Fibroblast of the aortic adventitia (primary cell): ENCODE data around the gene HERC5. TPM values are rescaled to one million over a fixed set of nuclear protein-coding genes. Genes with fewer than 3 reads are reported as not detected.

Source experiments
- DNase-seq: peaks from one replicate; pipeline ENCODE4 v3.0.0-alpha.2; 2010; ENCODE audit warnings: low read depth
- H3K4me3 ChIP-seq: 2 replicates; pipeline ENCODE4 v1.5.1; 2011; ENCODE audit warnings: low read depth, mild to moderate bottlenecking, control low read depth, low read length, moderate library complexity
- total RNA-seq: library from RNA; depleted of rRNA; stranded (reverse); fragments of >200 nt; gene quantifications from 2 replicates; pipeline ENCODE4 v1.2.3, GENCODE V29; 2012; ENCODE audit warnings: low replicate concordance
- TF ChIP-seq, protein P1 (sequence below): IDR thresholded peaks from 2 replicates; pipeline ENCODE4 v1.5.1; 2011; ENCODE audit warnings: mild to moderate bottlenecking, low read length, control low read depth, inconsistent platforms; ENCODE audit not compliant: insufficient read depth

Gene HERC5
- total RNA-seq, 1 donor = 1.5 TPM

GRCh38 chr4:88489100-88489761 lies 32.3 kb downstream of the HERC5 start:
- no peak for DNase-seq
- H3K4me3 ChIP-seq = no peak overlapping the region
- TF ChIP-seq, protein P1, sequence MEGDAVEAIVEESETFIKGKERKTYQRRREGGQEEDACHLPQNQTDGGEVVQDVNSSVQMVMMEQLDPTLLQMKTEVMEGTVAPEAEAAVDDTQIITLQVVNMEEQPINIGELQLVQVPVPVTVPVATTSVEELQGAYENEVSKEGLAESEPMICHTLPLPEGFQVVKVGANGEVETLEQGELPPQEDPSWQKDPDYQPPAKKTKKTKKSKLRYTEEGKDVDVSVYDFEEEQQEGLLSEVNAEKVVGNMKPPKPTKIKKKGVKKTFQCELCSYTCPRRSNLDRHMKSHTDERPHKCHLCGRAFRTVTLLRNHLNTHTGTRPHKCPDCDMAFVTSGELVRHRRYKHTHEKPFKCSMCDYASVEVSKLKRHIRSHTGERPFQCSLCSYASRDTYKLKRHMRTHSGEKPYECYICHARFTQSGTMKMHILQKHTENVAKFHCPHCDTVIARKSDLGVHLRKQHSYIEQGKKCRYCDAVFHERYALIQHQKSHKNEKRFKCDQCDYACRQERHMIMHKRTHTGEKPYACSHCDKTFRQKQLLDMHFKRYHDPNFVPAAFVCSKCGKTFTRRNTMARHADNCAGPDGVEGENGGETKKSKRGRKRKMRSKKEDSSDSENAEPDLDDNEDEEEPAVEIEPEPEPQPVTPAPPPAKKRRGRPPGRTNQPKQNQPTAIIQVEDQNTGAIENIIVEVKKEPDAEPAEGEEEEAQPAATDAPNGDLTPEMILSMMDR = no peak

DNA sequence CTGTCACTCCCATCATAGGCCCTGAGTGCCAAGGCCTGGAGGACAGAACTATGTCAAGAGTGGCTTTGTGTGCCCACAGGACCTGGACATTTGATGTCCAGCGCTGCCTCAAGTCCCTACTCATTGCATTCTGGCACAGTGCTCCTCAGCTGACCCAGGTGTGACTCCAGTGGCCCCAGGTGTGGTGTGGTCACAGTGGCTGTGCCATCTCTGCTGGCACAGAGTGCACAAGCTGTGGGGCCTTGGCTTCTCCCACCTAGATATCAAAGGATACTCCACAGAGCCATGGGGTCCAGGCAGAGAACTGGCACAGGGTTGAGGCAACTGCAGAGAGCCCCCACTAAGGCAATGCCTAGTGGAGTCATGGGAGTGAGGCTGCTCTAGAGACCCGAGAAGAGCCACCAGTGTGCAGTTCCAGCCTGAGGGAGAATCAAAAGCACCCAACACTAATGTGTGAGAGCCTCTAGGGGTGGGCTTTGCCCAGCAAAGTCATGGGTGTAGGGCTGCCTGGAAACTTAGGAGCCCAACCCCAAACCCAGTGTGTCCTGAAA lies 41.0 kb downstream of the HERC5 start:
- DNase-seq = no peak
- TF ChIP-seq, protein P1 = no peak
- no peak overlapping the region for H3K4me3 ChIP-seq

DNA sequence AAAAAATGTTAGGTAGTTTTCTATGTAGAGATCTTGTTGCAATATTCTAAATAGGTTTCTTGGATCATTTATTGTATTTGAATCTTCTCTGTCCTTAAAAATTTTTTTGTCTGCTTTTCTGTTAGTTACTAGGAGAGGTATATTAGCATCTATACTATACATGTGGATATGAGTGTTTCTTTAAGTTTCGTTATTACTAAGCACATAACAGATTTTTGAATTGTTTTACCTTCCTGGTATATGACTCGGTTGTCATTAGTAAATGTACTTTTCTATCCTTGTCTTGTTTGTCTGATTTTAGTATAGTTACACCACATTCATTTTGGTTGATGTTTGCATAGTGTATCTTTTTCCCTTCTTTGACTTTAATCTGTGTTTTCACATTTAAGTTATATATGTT lies 46.4 kb downstream of the HERC5 start:
- H3K4me3 ChIP-seq = no peak overlapping the region
- TF ChIP-seq, protein P1 = no peak
- DNase-seq = no peak

DNA sequence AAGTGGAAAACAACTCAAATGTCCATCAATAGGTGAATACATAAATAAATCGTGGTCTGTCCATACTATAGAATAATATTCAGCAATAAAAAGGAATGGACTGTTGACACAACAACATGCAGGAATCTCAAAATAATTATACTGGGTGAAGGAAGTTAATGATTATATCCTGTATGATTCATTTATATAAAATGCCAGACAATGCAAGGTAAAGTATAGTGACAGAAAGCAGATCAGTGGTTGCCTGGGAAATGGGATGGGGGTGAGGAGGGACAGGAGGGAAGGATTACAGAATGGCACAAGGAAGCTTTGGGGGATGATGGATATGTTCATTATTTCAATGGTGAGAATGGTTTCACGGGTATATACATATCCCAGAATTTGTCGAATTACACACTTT lies 54.3 kb downstream of the HERC5 start:
- TF ChIP-seq, protein P1 = no peak
- DNase-seq = no peak

DNA sequence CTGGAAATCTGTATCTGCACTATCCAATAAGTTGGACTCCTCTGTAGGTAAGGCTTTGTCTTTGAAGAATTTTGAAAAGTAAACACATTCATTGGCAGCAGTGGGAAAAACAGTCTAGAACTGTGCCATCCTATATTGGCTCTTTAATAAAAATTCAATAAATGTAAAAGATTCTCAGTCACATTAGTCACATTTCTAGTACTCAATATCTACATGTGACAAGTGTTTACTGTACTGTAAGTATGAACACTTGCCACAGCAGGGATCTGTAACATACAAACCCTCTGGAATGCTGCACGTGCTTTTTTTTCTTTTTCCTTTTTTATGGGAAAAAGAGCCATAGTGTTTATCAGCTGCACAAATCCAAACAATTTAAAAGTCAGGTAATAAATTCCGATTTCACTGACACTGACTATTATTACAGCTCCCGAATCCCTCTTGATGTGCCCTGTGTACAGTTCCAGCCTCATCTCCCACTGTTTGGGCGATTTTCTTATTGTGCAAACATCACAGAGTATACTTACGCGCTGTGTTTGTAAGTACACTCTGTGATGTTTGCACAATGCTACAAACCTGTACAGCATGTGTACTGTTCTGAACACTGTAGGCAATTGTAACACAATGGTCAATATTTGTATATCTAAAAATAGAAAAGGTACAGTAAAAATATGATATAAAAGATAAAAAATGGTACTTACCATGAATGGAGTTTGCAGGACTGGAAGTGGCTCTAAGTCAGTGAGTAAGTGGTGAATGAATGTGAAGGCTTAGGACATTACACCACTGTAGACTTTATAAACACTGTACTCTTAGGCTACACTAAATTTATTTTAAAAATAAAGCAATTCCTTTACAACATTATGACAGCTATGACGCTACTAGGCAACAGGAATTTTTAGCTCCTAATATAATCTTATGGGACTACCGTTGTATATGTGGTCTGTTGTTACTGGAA lies 57.9 kb downstream of the HERC5 start:
- no peak for DNase-seq
- no peak overlapping the region for H3K4me3 ChIP-seq
- TF ChIP-seq, protein P1 = no peak

More for the DNA sequence above, 54.3 kb downstream of the HERC5 start:
- H3K4me3 ChIP-seq = no peak overlapping the region

- H3K4me3 ChIP-seq = no peak overlapping the region
- TF ChIP-seq, protein P1 = no peak
- DNase-seq = no peak
Observed at GRCh38 chr4:88516746-88517145, 59.8 kb downstream of the HERC5 start.
